Esophagus muscularis mucosa (tissue), 4 donors: ENCODE data around the gene ZDHHC20. TPM values are rescaled to one million over a fixed set of nuclear protein-coding genes. Genes with fewer than 3 reads are reported as not detected.

Experiments
- DNase-seq: peaks from one replicate; pipeline ENCODE4 v3.0.0-alpha.2; 2017; ENCODE audit errors: extremely low spot score
- H3K27ac ChIP-seq, 4 donors: fragments of 200-600 bp; sonication (generic); replicated peaks in 1 of 4; 1 replicate in 3 of 4; 2 replicates in 1 of 4; pipeline ENCODE4 v1.5.1; 2016 to 2019; ENCODE audit warnings: mild to moderate bottlenecking in 1 of 4
- H3K27me3 ChIP-seq, 4 donors: fragments of 200-600 bp; sonication (generic); one replicate each; pipeline versions ENCODE4 v1.5.1 to v1.6.0; 2016 to 2019
- H3K36me3 ChIP-seq, 4 donors: fragments of 200-600 bp; sonication (generic); one replicate each; pipeline ENCODE4 v1.5.1; 2016 to 2019
- H3K4me1 ChIP-seq, 4 donors: fragments of 200-600 bp; sonication (generic); one replicate each; pipeline ENCODE4 v1.5.1; 2016 to 2019
- H3K4me3 ChIP-seq, 4 donors: fragments of 200-600 bp; sonication (generic); 1 replicate in 2 of 4; 2 replicates in 2 of 4; pipeline ENCODE4 v1.5.1; 2016 to 2019; ENCODE audit warnings: mild to moderate bottlenecking in 4 of 4, moderate library complexity in 1 of 4
- H3K9me3 ChIP-seq, 4 donors: fragments of 200-600 bp; sonication (generic); 1 replicate in 3 of 4; 2 replicates in 1 of 4; pipeline ENCODE4 v1.5.1; 2016 to 2019
- CTCF ChIP-seq, 3 experiments: fragments of 200-600 bp in 2 of 3; fragments of 450-650 bp in 1 of 3; sonication (generic) in 2 of 3; IDR thresholded peaks; one replicate each; pipeline ENCODE4 v1.5.1; 2017 to 2019; ENCODE audit warnings: antibody characterized with exemption in 3 of 3, mild to moderate bottlenecking in 2 of 3, moderate library complexity in 1 of 3
- EP300 ChIP-seq: sonication (generic); formaldehyde crosslinking; IDR thresholded peaks from one replicate; pipeline ENCODE4 v1.6.1; 2017; ENCODE audit warnings: antibody characterized with exemption
- POLR2A ChIP-seq: fragments of 450-650 bp; IDR thresholded peaks from one replicate; pipeline ENCODE4 v1.6.1; 2017; ENCODE audit warnings: antibody characterized with exemption, moderate library complexity, mild to moderate bottlenecking, low read depth
- POLR2AphosphoS5 ChIP-seq, 2 donors: sonication (generic); formaldehyde crosslinking; IDR thresholded peaks; one replicate each; pipeline ENCODE4 v1.6.1; 2017; ENCODE audit warnings: antibody characterized with exemption in 2 of 2
- WGBS: methylation state at CpG from one replicate; pipeline ENCODE4 v1.1.5; 2018; 5-methylcytosine and 5-hydroxymethylcytosine counted together
- intact Hi-C: fragments of 100-400 bp; cut with DNase I; formaldehyde crosslinking; loops from one replicate; pipeline ENCODE4 v1.15.1; 2023
- total RNA-seq, 4 donors: library from RNA; depleted of rRNA; stranded (reverse); fragments of >200 nt; gene quantifications; one replicate each; pipeline versions ENCODE4 v1.1.0 to v1.2.1, GENCODE V29; 2016

Gene ZDHHC20
- total RNA-seq, 4 donors from 2014 or later = 47.4 to 53.3 (median 50.2) TPM

DNA sequence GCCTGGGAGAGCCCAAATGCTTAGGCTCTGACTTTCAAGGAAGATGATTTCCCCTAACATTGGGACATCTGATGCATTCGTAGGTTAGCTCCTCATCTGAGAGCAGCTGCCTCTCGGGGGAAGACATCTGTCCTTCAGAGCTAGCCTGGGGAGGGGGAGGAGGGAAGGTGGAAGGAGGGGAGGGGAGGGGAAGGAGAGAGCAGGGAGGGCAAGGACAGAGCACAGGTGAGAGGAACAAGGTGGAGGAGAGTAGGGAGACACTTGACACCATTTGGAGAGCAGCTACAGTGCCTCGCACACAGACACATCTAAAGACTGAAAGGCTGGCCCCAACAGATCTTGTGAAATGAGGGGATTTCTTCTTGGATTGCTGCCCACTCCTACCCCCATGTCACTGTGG is 103.8 kb downstream of the ZDHHC20 start:
- TF ChIP-seq CTCF (IDR thresholded peaks at IDR 0.05) (no peak), POLR2A (no peak), EP300 (no peak), POLR2AphosphoS5 (IDR thresholded peaks at IDR 0.05) (no peak)
- 79% methylated on average over 3 of the region's 3 CpGs for WGBS
- Histone ChIP-seq H3K27me3 (no peaks in the 10 kb centered on the region), H3K4me1 (no peaks in the 10 kb centered on the region), H3K27ac (no peak overlapping the region), H3K36me3 (no peaks in the 10 kb centered on the region), H3K9me3 (no peaks in the 10 kb centered on the region), H3K4me3 (no peak overlapping the region)
- intact Hi-C loops = no loop called here
- DNase-seq = no peak

GRCh38 chr13:21354721-21355120 is 104.4 kb downstream of the ZDHHC20 start:
- Histone ChIP-seq H3K36me3 (no peaks in the 10 kb centered on the region), H3K27me3 (no peaks in the 10 kb centered on the region), H3K4me3 (no peak overlapping the region), H3K4me1 (no peaks in the 10 kb centered on the region), H3K27ac (no peak overlapping the region), H3K9me3 (no peaks in the 10 kb centered on the region)
- no peak for DNase-seq
- TF ChIP-seq POLR2A = no peak
- TF ChIP-seq CTCF (IDR thresholded peaks at IDR 0.05) = no peak
- TF ChIP-seq EP300 = no peak
- TF ChIP-seq POLR2AphosphoS5 (IDR thresholded peaks at IDR 0.05) = no peak
- intact Hi-C loops = no loop called here
- WGBS = 91% methylated on average over 13 of the region's 13 CpGs

GRCh38 chr13:21348488-21349120 is 110.5 kb downstream of the ZDHHC20 start:
- no peaks in the 10 kb centered on the region for H3K27me3 ChIP-seq
- no peak overlapping the region for H3K27ac ChIP-seq
- H3K4me3 ChIP-seq = no peak overlapping the region
- no peaks in the 10 kb centered on the region for H3K4me1 ChIP-seq
- WGBS = 65% methylated on average over 6 of the region's 6 CpGs
- H3K36me3 ChIP-seq = no peaks in the 10 kb centered on the region
- no peak for TF ChIP-seq POLR2AphosphoS5 (IDR thresholded peaks at IDR 0.05)
- TF ChIP-seq POLR2A = no peak
- TF ChIP-seq EP300 = no peak
- no peak for TF ChIP-seq CTCF (IDR thresholded peaks at IDR 0.05)
- no peak for DNase-seq
- intact Hi-C loops = no loop called here
- H3K9me3 ChIP-seq = no peaks in the 10 kb centered on the region

GRCh38 chr13:21347753-21348318 is 111.3 kb downstream of the ZDHHC20 start:
- Histone ChIP-seq H3K27me3 (no peaks in the 10 kb centered on the region), H3K36me3 (no peaks in the 10 kb centered on the region), H3K27ac (no peak overlapping the region), H3K9me3 (no peaks in the 10 kb centered on the region), H3K4me3 (no peak overlapping the region), H3K4me1 (no peaks in the 10 kb centered on the region)
- DNase-seq = no peak
- WGBS = 62% methylated on average over 4 of the region's 10 CpGs
- intact Hi-C loops = no loop called here
- TF ChIP-seq EP300 (no peak), CTCF (IDR thresholded peaks at IDR 0.05) (no peak)
